ENCODE results near the gene TRA2B. TPM values are rescaled to one million over a fixed set of nuclear protein-coding genes. Genes with fewer than 3 reads are reported as not detected.

The TRA2B gene
- total RNA-seq, 4 donors from 2014 or later: 91.2 to 170 (median 124) TPM

DNA sequence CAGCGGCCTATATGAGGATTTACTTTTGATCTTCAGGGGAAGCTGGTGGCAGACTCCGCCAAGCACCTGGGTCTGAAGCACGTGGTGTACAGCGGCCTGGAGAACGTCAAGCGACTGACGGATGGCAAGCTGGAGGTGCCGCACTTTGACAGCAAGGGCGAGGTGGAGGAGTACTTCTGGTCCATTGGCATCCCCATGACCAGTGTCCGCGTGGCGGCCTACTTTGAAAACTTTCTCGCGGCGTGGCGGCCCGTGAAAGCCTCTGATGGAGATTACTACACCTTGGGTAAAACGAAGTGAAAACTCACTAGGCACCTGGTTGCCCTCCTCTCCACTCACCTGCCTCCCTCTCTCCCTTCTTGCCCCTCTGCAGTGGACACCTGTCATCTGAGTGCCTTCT is 33.8 kb upstream of the TRA2B start:
- intact Hi-C loops (cut with DNase I; ENCODE audit: low total_unique reads): no loop called here
- WGBS, 2 donors: 94 to 95% methylated on average over 18 of the region's 18 CpGs
- DNase-seq (ENCODE audit: low spot score in 2 of 2): peak in 1 of 2 donors; percentile 68
- TF ChIP-seq POLR2A (IDR thresholded peaks at IDR 0.05): no peak
- TF ChIP-seq, protein P1, sequence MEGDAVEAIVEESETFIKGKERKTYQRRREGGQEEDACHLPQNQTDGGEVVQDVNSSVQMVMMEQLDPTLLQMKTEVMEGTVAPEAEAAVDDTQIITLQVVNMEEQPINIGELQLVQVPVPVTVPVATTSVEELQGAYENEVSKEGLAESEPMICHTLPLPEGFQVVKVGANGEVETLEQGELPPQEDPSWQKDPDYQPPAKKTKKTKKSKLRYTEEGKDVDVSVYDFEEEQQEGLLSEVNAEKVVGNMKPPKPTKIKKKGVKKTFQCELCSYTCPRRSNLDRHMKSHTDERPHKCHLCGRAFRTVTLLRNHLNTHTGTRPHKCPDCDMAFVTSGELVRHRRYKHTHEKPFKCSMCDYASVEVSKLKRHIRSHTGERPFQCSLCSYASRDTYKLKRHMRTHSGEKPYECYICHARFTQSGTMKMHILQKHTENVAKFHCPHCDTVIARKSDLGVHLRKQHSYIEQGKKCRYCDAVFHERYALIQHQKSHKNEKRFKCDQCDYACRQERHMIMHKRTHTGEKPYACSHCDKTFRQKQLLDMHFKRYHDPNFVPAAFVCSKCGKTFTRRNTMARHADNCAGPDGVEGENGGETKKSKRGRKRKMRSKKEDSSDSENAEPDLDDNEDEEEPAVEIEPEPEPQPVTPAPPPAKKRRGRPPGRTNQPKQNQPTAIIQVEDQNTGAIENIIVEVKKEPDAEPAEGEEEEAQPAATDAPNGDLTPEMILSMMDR (IDR thresholded peaks at IDR 0.05): no peak
- no peak overlapping the region for H3K4me3 ChIP-seq (ENCODE audit: low read depth, poor library complexity, severe bottlenecking)

DNA sequence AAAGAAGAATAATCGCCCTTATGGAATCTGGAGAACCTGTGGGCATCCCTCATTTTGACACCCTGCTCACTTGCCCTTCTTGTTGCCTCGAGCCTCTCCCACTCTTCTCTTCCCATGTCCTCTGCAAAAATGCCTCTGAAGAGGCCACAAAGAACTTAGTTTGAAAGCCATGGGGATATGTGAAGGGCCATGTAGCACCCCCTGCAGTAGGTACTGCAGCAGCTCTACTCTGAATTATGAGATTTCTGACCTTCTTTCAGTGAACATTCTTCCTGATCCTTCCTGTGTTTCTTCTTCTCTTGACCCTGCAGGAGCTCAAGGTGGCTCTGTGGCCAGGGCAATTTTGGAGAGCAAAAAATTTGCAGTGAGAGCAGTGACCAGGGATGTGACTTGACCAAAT is 30.4 kb upstream of the TRA2B start:
- 76 to 87% methylated on average over 2 of the region's 2 CpGs for WGBS, 2 donors
- no peak for DNase-seq (ENCODE audit: low spot score in 2 of 2)
- intact Hi-C loops (cut with DNase I; ENCODE audit: low total_unique reads): no loop called here
- H3K4me3 ChIP-seq (ENCODE audit: low read depth, poor library complexity, severe bottlenecking): no peak overlapping the region
- TF ChIP-seq, protein P1 (IDR thresholded peaks at IDR 0.05): no peak
- no peak for TF ChIP-seq POLR2A (IDR thresholded peaks at IDR 0.05)

DNA sequence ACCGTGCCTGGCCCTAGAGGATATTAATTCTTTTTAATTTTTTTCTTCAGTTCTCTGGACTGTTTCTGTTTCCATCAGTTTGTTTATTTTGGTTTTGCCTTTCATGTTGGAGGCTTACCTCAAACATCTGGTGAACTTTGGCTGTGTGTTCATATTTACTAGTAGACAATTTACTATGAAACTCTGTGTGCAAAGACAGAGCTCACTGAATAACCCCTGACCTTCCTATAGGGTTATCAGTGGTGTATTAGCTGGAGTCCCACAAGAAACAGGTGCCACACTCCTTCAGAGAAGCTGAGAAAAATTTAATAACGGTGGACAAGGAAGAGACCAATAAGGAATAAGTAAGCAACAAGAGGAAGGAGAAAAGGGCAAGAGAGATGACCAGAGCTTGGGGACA is 28.8 kb upstream of the TRA2B start:
- WGBS, 2 donors: 73 to 90% methylated on average over 2 of the region's 2 CpGs
- intact Hi-C loops (cut with DNase I; ENCODE audit: low total_unique reads): no loop called here
- DNase-seq (ENCODE audit: low spot score in 2 of 2): peak in 1 of 2 donors; percentile 9
- TF ChIP-seq POLR2A (IDR thresholded peaks at IDR 0.05): no peak
- TF ChIP-seq, protein P1 (IDR thresholded peaks at IDR 0.05): no peak
- H3K4me3 ChIP-seq (ENCODE audit: low read depth, poor library complexity, severe bottlenecking): no peak overlapping the region

DNA sequence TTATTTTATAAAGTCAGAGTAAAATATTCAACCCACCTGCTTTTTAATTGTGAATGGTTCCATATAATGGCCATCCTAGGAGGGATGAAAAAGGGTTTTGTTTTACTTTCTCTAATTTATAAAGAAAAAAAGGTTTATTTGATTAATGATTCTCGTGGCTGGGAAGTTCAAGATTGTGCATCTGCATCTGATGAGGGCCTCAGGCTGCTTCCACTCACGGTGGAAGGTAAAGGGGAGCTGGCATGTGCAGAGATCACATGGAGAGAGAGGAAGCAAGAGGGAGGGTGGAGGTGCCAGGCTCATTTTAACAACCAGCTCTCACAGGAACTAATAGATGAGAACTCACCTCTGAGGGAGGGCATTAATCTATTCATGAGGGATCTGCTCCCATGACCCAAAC is 27.7 kb upstream of the TRA2B start:
- TF ChIP-seq, protein P1 (IDR thresholded peaks at IDR 0.05): no peak
- no peak for TF ChIP-seq POLR2A (IDR thresholded peaks at IDR 0.05)
- DNase-seq (ENCODE audit: low spot score in 2 of 2): no peak
- intact Hi-C loops (cut with DNase I; ENCODE audit: low total_unique reads): no loop called here
- H3K4me3 ChIP-seq (ENCODE audit: low read depth, poor library complexity, severe bottlenecking): no peak overlapping the region
- 71% methylated on average over 2 of the region's 2 CpGs for WGBS, 2 donors

DNA sequence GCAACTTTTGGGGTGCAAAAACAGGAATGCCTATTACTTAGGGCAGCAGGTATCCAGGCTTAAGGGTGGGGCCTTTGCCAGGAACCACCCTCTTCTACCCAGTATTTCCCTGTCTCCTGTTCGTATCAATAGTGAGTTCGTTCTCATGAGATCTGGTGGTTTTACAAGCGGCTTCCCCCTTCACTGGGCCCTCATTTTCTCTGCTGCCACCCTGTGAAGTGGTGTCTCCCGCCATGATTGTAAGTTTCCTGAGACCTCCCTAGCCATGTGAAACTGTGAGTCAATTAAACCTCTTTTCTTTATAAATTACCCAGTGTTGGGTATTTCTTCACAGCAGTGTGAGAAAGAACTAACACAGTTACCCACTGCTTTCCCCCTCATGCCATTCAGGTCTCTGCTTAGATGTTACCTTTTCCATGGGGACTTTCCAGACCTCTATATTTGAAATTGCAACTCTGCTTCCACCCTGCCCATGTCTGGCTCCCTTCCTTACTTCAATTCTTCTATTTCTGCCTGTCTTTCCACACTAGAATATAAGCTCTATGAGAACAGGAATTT is 23.9 kb upstream of the TRA2B start:
- peak in 1 of 2 donors; percentile 20 for DNase-seq (ENCODE audit: low spot score in 2 of 2)
- no peak overlapping the region for H3K4me3 ChIP-seq (ENCODE audit: low read depth, poor library complexity, severe bottlenecking)
- WGBS, 2 donors: 90 to 97% methylated on average over 4 of the region's 4 CpGs
- TF ChIP-seq, protein P1 (IDR thresholded peaks at IDR 0.05): no peak
- TF ChIP-seq POLR2A (IDR thresholded peaks at IDR 0.05): no peak
- intact Hi-C loops (cut with DNase I; ENCODE audit: low total_unique reads): no loop called here
